GM23338 (cell line): ENCODE measurements around the gene SETBP1.

Source experiments
- CREB1 ChIP-seq: fragments of 250-450 bp; sonication (Bioruptor Pico); IDR thresholded peaks from 2 replicates; pipeline ENCODE4 v1.5.0; 2020; ENCODE audit warnings: low read depth, mild to moderate bottlenecking, moderate library complexity
- CTCF ChIP-seq, 2 experiments: fragments of 200-600 bp in 1 of 2; sonication (generic) in 1 of 2; conservative IDR thresholded peaks; 2 replicates each; pipeline versions ENCODE4 v1.5.1 to v1.6.1; 2016 to 2017; ENCODE audit warnings: antibody characterized with exemption in 2 of 2, low read depth in 2 of 2, mild to moderate bottlenecking in 2 of 2, moderate library complexity in 1 of 2
- ETS1 ChIP-seq: IDR thresholded peaks from 2 replicates; pipeline ENCODE4 v1.6.1; 2016; ENCODE audit warnings: antibody characterized with exemption
- EZH2 ChIP-seq: fragments of 200-600 bp; sonication (generic); IDR thresholded peaks from one replicate; pipeline ENCODE4 v1.8.0; 2017; ENCODE audit warnings: antibody characterized with exemption, mild to moderate bottlenecking, low read depth; ENCODE audit not compliant: unreplicated experiment
- EZH2phosphoT487 ChIP-seq: fragments of 200-600 bp; sonication (generic); IDR thresholded peaks from one replicate; pipeline ENCODE4 v1.8.1; 2018; ENCODE audit warnings: antibody characterized with exemption; ENCODE audit not compliant: unreplicated experiment
- JUNB ChIP-seq: IDR thresholded peaks from one replicate; pipeline ENCODE4 v1.6.1; 2016; ENCODE audit warnings: antibody characterized with exemption; ENCODE audit not compliant: unreplicated experiment
- NANOG ChIP-seq: IDR thresholded peaks from 2 replicates; pipeline ENCODE4 v1.6.1; 2016; ENCODE audit warnings: antibody characterized with exemption, borderline replicate concordance
- POLR2AphosphoS5 ChIP-seq: IDR thresholded peaks from 2 replicates; pipeline ENCODE4 v1.6.1; 2016; ENCODE audit warnings: antibody characterized with exemption, low read depth
- REST ChIP-seq: IDR thresholded peaks from one replicate; pipeline ENCODE4 v1.6.1; 2018; ENCODE audit warnings: antibody characterized with exemption; ENCODE audit not compliant: unreplicated experiment
- STAT1 ChIP-seq: IDR thresholded peaks from one replicate; pipeline ENCODE4 v1.6.1; 2016; ENCODE audit warnings: antibody characterized with exemption; ENCODE audit not compliant: unreplicated experiment
- ZNF114 ChIP-seq: fragments of 250-450 bp; sonication (Bioruptor Pico); IDR thresholded peaks from 2 replicates; pipeline ENCODE4 v1.5.0; 2020; ENCODE audit warnings: mild to moderate bottlenecking, moderate library complexity
- ZNF331 ChIP-seq: fragments of 250-450 bp; sonication (Bioruptor Pico); IDR thresholded peaks from 2 replicates; pipeline ENCODE4 v1.5.0; 2020; ENCODE audit warnings: low read depth, mild to moderate bottlenecking, moderate library complexity

- TF ChIP-seq CTCF (conservative IDR thresholded peaks at IDR 0.05; ENCODE audit: low read depth in 2 of 2) (no peak), EZH2 (no peak), ZNF114 (CRISPR knock-in tag) (no peak), STAT1 (no peak), POLR2AphosphoS5 (no peak), REST (no peak), EZH2phosphoT487 (no peak), CREB1 (CRISPR knock-in tag) (no peak), JUNB (no peak), ETS1 (no peak), NANOG (no peak), ZNF331 (CRISPR knock-in tag) (no peak)
Measured at GRCh38 chr18:44853430-44853829, 172.7 kb downstream of the SETBP1 start.
